AG04449 (cell line): Measurements from ENCODE around the gene DNLZ.

Source experiments
- CTCF ChIA-PET: fragments of 350-600 bp; formaldehyde crosslinking; extraction: SDS; loops from one replicate; lab custom pipeline; 2021; ENCODE audit warnings: antibody characterized with exemption; lab: Yijun Ruan, JAX
- POLR2A ChIA-PET: fragments of 400-600, 350-600 bp; formaldehyde crosslinking; extraction: SDS; loops from one replicate; lab custom pipeline; 2020; ENCODE audit warnings: antibody characterized with exemption, inconsistent platforms; lab: Yijun Ruan, JAX
- DNase-seq: peaks from one replicate; pipeline ENCODE4 v3.0.0-alpha.2; 2010; ENCODE audit warnings: low read depth, low spot score
- H3K4me3 ChIP-seq: 2 replicates; pipeline ENCODE4 v1.5.1; 2011; ENCODE audit warnings: low read depth, mild to moderate bottlenecking, control low read depth, low read length
- TF ChIP-seq, protein P1 (sequence below): IDR thresholded peaks from one replicate; pipeline ENCODE4 v1.5.1; 2011; ENCODE audit warnings: mild to moderate bottlenecking, moderate library complexity, low read length, control low read depth, inconsistent platforms; ENCODE audit not compliant: insufficient read depth; ENCODE audit errors: missing control alignments

Gene DNLZ

DNA sequence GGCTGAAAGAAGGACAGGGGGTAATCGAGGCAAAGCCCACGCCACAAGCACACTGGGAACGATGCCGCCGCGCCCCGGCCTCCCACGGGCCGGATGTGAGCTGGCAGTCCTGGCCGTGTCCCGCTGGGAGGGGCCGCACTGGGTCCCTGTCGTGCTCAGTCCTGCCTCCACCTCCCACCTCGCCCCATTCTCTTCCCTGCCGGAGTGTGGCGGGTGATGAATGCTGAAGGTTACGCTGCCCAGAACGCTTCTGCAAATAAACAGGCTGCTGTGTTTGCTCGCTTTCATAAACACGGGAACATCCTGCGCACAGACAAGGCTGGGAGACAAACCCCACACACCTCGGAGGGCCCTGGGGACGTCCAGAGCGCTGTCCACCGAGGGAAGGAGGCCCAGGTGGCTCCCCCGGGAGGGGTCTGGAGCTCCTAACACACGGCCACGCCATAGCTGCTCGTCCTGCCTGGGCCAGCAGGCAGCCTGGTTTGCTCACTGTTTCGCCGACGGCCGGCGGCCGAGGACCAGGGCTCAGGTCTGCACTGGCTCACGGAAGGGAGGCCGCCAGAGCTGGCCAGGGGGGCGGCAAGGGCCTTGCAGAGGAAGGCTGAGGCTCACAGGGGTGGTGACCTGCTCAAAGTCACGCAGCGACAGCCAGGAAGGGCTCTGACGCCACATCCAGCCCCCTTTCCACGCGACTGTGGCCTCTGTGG is 2.3 kb downstream of the DNLZ start:
- no peak overlapping the region for H3K4me3 ChIP-seq
- ChIA-PET CTCF (interaction anchor here (1.0 to 8.7 kb wide), 5 partner anchors 13 to 48 kb away, joined by 3 to 93 read pairs (median 54); partner anchors contain the start of genes CARD9 and SNAPC4), POLR2A (interaction anchor here (0.7 kb wide), 1 partner anchor 24 kb away, joined by 3 read pairs; no protein-coding TSS in a partner anchor)
- TF ChIP-seq, protein P1, sequence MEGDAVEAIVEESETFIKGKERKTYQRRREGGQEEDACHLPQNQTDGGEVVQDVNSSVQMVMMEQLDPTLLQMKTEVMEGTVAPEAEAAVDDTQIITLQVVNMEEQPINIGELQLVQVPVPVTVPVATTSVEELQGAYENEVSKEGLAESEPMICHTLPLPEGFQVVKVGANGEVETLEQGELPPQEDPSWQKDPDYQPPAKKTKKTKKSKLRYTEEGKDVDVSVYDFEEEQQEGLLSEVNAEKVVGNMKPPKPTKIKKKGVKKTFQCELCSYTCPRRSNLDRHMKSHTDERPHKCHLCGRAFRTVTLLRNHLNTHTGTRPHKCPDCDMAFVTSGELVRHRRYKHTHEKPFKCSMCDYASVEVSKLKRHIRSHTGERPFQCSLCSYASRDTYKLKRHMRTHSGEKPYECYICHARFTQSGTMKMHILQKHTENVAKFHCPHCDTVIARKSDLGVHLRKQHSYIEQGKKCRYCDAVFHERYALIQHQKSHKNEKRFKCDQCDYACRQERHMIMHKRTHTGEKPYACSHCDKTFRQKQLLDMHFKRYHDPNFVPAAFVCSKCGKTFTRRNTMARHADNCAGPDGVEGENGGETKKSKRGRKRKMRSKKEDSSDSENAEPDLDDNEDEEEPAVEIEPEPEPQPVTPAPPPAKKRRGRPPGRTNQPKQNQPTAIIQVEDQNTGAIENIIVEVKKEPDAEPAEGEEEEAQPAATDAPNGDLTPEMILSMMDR: no peak
- no peak for DNase-seq

DNA sequence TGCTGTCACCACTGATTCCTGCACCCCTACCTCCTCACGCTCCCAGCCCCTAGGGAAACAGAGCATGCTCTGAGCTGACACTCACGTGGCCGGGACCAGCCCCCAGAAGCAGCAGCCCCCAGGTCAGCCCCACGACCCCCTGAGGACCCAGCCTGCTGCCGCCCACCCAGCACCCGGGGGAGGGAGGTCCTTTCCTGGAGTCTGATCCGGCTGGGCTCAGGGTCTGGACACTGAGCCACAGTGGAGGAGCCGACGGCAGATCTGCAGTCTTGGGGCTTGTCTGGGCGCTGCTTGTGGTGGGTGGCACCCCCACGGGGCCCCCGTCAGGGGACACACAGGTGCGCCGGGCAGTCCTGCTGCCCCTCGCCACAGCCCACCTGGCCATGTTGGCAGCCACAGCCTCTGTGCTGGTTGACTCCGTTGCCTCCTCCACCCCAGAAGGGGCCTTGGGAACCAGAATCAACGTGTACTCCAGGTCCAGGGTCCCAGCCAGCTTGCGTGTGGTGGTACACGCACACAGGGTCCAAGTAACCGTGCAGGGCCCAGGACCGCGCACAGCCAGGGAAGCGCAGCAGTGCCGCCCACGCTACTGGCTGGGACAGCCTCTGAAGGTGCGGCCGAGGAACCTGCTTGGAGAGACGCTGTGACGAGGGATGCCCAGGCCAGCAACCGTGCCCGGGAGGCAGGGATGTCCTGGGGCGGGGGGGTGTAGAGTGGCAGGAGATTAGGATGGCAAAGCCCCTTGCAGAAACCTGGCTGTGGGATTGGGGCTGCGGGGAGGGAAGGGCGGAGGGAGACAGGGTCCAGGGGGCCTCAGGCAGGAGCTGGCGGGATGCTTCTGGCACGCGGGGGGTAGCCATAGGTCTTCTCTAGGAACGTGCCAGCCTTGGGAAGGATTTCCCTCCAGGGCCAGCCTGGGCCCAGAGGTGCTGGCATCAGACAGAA is 3.5 kb downstream of the DNLZ start:
- ChIA-PET CTCF (interaction anchor here (1.0 to 8.7 kb wide), 3 partner anchors 20 to 47 kb away, joined by 3 to 93 read pairs (median 8); no protein-coding TSS in a partner anchor), POLR2A (no interaction called here)
- no peak for DNase-seq
- no peak overlapping the region for H3K4me3 ChIP-seq
- TF ChIP-seq, protein P1: no peak

DNA sequence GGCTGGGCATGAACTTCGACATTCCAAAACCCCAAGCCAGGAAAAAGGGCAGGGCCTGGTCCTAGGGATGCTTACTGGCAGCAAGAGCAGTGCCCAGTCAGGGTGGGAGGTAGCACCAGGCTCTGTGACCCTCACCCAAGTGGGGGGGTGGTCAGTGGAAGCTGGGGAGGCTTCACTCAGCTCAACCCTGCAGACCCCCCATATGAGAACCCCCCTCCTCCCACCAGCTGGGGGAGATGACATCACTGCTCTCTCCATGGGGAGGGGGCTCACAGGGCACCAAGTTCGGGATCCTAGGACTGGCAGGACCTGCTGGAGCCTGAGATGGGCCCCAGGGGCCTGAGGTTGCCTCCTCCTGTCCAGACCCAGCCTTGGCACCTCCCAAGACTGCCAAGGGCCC is 4.7 kb downstream of the DNLZ start:
- POLR2A ChIA-PET: no interaction called here
- CTCF ChIA-PET: interaction anchor here (2.1 kb wide), 1 partner anchor 46 kb away, joined by 8 read pairs; no protein-coding TSS in a partner anchor
- TF ChIP-seq, protein P1: no peak
- H3K4me3 ChIP-seq: no peak overlapping the region
- no peak for DNase-seq

DNA sequence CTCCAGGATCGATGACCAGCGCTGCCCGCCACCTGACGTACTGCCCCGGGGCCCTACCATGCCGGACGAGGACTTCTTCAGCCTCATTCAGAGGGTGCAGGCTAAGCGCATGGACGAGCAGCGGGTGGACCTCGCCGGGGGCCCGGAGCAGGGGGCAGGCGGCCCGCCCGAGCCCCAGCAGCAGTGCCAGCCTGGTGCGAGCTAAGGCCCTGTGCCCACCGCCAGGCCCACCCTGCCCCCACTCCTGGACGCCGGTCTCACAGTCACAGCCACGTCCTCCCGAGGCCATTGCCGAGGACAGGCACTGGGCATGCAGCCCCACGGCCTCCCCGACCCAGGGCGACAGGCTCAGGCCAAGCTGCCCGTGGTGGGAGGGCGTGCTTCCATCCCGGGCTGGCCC is 5.5 kb downstream of the DNLZ start:
- TF ChIP-seq, protein P1: no peak
- POLR2A ChIA-PET: no interaction called here
- no peak for DNase-seq
- H3K4me3 ChIP-seq: no peak overlapping the region
- CTCF ChIA-PET: interaction anchor here (0.8 to 2.1 kb wide), 2 partner anchors 19 to 45 kb away, joined by 3 to 8 read pairs; no protein-coding TSS in a partner anchor

DNA sequence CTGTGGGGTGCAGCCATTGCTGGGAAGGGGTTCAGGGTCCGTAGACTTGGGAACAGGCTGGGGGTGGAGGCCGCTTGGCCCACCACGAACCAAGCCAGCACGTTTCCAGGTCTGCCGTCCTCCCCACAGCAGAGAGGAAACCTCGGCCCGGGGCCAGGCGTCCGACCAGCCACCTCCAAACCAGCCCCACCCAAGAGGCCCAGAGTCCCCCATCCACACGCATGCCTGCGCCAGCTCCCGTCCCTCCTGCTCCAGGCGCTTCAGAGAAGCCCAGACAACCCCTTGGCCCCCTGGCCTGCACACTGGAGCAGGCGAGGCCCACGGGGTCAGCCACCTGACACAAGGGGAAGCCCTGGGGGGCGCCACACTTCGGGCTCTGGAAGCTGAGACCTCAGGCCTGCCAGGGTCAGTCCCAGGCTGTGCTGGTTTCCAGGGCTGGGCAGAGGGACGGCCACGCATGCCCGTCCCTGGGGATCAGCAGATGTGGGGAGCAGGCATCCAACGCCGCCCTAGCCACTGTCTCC is 6.3 kb downstream of the DNLZ start:
- TF ChIP-seq, protein P1: no peak
- ChIA-PET POLR2A (interaction anchor here (0.7 kb wide), 1 partner anchor 10 kb away, joined by 4 read pairs; no protein-coding TSS in a partner anchor), CTCF (interaction anchor here (2.1 to 5.9 kb wide), 2 partner anchors 7 to 45 kb away, joined by 8 to 32 read pairs; partner anchors contain the start of gene DNLZ)
- no peak for DNase-seq
- no peak overlapping the region for H3K4me3 ChIP-seq
